Transverse colon (tissue), 4 donors: ENCODE measurements around the gene NIPAL1.

Experiments used
- EP300 ChIP-seq: sonication (generic); formaldehyde crosslinking; IDR thresholded peaks from one replicate; pipeline ENCODE4 v1.6.1; 2017; ENCODE audit warnings: antibody characterized with exemption, low read depth
- POLR2A ChIP-seq: fragments of 450-650 bp; IDR thresholded peaks from one replicate; pipeline ENCODE4 v1.6.1; 2016; ENCODE audit warnings: antibody characterized with exemption, mild to moderate bottlenecking, moderate library complexity
- POLR2AphosphoS5 ChIP-seq, 3 donors: sonication (generic); formaldehyde crosslinking; IDR thresholded peaks; one replicate each; pipeline ENCODE4 v1.6.1; 2016; ENCODE audit warnings: antibody characterized with exemption in 3 of 3
- TF ChIP-seq, protein P1 (sequence below), 5 experiments: fragments of 200-600 bp in 3 of 5; fragments of 450-650 bp in 2 of 5; sonication (generic) in 3 of 5; IDR thresholded peaks; 1 replicate in 2 of 5; 2 replicates in 3 of 5; pipeline ENCODE4 v1.5.1; 2016 to 2017; ENCODE audit warnings: antibody characterized with exemption in 5 of 5, inconsistent platforms in 3 of 5, mild to moderate bottlenecking in 2 of 5, moderate library complexity in 1 of 5

- TF ChIP-seq, protein P1, sequence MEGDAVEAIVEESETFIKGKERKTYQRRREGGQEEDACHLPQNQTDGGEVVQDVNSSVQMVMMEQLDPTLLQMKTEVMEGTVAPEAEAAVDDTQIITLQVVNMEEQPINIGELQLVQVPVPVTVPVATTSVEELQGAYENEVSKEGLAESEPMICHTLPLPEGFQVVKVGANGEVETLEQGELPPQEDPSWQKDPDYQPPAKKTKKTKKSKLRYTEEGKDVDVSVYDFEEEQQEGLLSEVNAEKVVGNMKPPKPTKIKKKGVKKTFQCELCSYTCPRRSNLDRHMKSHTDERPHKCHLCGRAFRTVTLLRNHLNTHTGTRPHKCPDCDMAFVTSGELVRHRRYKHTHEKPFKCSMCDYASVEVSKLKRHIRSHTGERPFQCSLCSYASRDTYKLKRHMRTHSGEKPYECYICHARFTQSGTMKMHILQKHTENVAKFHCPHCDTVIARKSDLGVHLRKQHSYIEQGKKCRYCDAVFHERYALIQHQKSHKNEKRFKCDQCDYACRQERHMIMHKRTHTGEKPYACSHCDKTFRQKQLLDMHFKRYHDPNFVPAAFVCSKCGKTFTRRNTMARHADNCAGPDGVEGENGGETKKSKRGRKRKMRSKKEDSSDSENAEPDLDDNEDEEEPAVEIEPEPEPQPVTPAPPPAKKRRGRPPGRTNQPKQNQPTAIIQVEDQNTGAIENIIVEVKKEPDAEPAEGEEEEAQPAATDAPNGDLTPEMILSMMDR (IDR thresholded peaks at IDR 0.05): no peak
- TF ChIP-seq POLR2A (no peak), POLR2AphosphoS5 (IDR thresholded peaks at IDR 0.05) (no peak), EP300 (no peak)
These were observed 27.7 kb downstream of the NIPAL1 start for GRCh38 chr4:48044298-48044697.
